GM18873 (cell line): ENCODE data around the gene LIMS2.

Experiments used
- ATAC-seq: cut with Tn5 transposase; IDR thresholded peaks from one replicate; pipeline ENCODE4 v1.9.1; 2021; ENCODE audit warnings: mild to moderate bottlenecking, moderate library complexity, moderate number of reproducible peaks; ENCODE audit not compliant: unreplicated experiment, low FRiP score

Gene LIMS2

DNA sequence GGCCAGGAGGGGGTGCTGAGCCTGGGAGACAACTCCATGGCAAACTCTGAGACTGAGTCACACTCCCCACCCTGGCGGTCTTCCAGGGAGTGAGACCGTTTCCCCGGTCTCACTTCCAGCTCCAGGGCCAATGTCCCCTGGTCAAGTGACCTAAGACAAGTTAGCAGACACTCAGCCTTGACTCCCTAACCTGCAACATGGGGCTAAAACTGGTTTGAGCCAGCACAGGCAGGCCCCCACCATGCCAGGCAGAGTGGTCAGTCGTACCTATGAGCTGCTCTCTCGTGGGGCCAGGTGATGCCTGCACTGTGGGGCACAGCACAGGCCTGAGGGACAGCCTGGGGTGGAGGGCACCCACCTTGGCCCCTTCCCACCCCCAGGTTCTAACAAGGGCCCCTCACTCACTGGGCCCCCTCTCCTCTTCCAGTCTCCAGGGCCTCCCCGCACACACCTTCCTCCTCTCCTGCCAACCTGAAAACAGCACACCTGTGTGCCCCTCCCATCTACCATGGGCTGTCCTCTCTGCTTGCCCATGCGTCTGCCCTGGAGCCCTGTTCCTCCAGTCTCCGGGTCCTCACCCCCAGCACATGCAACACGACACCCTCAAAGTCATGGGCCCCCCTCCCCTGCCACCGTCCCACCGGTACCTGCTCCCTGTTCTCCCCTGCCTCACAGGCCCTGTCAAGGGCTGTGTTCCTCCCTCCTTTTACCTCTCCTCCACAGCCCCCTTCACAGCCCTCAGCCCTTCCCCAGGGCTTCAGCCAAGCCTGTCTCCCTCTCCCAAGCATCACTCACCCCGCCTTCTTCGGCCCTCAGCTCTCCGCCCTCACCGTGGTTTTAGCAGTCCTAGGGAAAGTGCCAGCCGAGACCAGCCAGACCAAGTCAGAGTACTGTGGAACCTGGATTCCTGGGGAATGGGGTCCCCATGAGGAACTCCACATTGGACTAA lies 27.8 kb downstream of the LIMS2 start:
- ATAC-seq = no peak

DNA sequence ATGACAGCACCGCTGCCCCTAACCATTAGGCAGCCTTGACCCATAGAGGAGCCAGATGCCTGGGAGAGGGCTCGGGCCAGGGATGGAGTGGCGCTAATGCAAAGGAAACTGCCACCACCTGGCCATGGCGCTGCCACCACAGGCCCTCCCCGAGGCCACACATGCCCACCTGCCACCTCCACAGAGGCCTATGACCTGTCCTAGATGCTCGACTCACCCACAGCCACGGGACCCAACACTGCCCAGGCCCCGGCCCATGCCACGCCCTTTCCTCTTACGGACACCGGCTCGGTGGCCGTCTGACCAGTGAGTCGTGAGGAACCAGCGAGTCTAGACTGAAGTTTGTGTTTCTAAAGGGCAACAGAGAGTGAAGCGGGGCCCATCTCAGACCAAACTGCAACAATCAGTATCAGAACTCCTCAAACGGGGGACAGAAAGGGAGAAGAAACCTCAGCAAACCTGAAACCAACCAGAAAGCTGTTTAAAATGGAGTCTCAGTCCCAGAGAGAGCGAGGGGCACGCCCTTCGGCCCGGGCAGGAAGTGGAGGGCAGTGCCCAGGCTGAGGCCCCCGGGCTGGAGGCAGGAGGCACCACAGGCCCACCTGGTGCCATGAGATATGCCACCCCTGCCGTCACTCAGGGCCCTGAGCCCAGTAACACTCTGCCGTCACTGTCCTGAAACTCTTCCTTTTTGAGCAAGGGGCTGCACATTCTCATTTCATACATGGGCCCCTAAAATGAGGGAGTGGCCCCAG lies 28.7 kb downstream of the LIMS2 start:
- ATAC-seq = no peak

DNA sequence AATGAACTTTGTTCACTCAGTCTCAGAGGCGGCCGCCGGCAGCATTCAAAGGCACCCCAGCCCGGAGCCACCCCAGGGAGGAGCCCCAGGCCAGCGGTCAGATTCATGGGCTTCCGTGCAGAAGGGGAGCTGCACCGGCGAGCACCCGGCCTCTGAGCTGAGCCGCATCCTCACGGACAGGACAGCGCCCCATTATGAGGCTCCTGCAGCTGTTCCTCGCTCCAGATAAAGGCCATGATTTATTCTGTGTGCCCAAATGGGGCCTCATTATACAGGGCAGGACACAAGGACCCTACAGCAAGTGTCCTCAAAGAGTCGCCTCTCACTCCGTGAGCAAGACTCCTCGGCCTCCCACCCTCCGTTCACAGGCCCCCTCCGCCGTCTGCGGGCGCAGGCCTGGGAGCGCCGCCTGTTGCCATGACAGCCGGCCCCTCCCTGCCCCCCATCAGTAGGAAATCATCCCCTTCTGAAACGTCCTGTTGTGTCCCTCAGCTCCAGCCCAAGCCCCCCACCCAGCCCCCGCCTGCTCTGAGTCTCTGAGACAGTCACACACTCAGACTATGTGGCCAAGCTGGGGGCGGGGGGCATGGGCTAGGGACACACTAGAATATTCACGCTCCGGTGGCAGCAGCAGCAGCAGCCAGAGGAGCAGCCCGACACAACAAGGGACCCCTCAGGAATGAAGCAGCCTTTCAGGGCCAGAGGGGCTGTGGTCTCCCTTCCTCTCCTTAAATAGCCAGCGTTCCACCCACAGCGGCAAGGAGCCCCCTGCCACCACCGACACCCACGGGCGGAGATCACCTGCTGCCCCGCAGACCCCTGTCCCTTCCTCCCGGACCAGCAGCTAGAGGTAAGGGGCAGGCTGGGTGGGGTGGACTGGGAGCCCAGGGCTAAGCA lies 29.7 kb downstream of the LIMS2 start, which contains the start of gene GPR17:
Gene GPR17 (plus strand): TSS at position 759 of the 897 bp plus-strand sequence. CDS start 4,583 bp downstream, outside the sequence.
- no peak for ATAC-seq

DNA sequence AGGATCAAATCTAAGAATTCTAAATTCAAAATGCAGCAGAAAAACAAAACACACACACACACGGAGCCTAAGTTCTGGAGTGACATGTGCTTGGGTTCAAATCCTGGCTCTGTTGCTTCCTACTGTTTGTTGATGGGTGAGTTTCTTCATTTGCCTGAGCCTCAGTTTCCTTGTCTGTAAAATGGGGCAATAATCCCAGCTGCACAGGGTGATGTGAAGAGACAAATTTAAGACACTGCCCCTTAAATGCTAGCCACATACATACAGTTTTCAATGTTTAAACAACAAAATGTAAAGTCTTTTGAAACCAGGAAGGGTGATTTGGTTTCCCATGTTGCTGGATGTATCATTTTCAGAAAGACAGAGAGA lies 30.3 kb downstream of the LIMS2 start:
- ATAC-seq = no peak

DNA sequence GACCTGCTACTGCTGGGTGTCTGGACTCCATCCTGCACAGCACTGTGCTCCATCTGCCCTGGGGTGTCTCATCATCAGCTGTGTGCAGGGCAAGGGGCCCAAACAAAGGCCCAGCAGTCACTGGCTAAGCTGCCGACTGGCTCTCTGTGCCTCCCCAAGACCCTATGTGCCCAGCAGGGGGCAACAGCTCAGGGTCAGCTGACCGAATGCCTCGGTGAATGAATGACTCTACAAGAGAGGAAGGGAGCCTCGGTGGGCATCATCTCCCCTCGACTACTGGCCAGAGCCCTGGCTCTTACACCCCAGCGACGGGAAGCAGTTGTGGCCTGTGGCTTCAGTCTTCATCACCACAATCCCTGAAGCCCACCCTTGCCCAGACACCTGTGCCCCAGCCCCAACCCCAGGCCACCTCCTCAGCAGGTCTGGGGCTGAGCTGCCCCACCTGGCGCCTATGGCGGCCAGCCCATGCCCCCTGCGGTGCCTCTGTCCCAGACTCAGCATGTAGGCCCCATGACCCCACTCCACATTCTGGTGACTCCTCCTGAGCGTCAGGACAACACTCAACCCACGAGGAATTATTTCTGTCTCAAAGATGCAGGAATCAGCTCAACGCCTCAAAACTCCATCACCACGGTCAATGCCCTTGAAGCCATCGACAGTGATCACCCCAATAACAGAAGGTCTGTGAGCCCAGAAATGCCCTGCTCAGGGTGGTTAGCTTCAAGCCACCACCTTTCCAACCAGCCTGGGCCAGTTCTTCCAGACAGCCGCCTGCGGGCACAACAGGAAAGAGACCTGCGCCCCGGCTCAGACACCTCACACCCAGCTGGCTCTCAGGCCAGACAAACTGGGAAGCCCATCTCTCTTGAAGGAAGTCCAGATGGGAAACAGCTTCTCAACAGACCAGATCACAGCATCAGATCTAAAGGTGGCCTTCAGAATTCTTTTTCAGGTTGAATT lies 31.0 kb downstream of the LIMS2 start:
- no peak for ATAC-seq

DNA sequence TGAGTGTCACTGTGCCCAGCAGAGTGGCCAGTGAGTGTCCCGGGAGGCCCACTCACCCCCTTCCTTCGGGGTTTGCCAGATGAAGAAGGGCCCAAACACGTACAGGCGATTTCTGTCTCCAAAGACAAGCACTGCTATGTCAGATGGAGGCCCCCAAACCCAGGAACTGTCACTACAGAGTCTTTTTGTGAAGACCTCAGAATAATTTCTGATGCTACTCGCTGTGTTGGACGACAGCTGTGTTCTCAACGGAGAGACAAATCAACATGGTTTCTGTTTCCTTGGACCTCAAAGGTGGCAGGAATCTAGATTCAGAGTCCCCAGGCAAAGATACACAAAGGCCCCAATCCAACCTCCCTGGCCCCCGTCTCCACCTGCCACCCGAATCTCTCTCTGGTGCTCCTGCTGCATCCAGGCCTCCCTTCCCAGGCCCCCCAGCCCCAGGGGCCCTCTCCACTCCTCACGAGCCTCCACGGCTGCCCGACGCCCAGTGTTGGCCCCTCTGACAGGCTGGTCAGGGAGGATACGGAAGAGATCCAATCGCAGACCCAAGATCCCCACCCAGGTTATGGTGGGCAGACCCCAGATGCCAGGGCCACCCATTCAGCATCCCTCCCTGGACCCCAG lies 31.8 kb downstream of the LIMS2 start:
- ATAC-seq = no peak

DNA sequence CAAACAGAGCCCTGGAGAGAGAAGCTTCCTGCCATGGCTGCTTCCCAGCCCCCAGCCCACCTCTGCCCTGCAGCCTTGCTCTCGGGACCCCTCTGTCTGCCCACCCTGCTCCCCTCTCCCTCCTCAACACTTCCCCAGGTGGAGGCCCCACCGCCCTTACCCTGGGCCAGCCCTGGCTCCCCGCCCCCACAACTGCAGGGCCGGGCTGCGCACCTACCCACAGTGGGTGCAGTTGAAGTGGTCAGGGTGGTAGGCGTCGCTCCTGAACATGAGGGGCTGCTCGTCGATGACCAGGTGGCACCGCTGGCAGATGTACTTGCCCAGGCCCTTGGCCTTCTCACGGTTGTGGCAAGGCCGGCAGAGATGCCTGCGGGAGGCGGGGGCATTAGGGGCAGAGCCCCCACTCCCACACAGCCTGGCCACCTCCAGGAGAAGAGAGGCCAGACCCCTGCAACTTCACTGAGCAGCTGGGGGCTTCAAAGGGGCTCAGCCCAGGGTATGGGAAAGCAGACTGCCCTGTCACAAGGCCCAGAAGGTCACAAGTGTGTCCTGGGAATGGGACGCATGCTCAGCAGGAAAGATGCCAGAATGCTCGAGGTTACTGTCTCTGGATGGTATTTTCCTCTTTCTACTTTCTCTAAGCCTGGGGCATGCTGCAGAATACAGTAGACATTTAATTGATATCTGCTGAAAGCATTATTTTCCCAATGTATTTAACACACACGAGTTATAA lies 32.5 kb downstream of the LIMS2 start:
- ATAC-seq = no peak

DNA sequence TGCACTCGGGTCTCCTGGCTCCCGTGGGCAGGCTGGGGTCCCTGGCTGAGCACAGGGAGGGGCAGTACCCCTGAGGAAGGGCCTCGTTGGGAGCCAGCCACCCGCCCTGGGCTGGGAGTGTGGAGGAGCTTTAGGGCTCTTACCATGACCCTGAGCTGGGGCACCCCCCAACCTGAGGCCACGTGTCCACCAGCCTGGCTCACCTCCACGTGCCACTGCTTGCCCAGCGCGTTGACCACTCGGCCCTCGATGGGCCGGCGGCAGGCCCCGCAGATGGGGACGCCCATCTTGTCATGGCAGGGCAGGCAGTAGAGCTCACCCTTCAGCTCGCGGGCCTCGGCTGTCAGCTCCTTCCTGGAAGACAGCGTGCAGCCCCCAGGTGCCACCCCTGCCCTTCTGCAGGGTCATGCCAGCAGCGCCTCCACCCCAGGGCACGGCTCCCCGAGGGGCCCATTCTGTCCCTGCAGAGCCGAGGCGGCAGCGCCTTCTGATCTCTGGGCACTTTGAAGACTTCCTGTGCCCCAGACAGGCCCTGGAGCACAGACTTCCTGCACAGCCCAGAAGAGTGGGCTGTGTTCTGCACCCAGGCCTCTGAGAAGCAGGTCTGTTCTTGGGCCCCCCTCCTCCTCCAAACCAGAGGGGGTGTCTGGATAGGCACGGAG lies 33.4 kb downstream of the LIMS2 start:
- no peak for ATAC-seq

DNA sequence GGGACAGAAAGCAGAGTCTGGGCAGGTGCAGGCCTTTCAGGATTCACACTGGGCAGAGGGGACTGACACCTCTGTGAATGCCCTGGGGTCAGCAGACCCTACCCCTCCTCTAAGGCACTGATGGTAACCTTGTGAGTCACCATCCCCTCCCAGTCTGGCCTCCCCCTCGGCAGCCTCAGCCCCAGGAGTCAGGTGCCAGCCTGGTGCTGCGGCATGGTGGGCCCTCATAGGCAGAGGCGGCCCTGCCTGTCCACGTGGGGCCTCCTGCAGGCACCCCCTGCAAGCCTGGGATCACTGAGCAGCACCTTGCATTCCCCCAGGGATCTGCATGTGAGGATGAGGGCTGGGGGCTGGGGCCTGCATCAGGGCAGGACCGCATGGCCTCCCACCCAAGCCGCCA lies 34.2 kb downstream of the LIMS2 start:
- no peak for ATAC-seq

DNA sequence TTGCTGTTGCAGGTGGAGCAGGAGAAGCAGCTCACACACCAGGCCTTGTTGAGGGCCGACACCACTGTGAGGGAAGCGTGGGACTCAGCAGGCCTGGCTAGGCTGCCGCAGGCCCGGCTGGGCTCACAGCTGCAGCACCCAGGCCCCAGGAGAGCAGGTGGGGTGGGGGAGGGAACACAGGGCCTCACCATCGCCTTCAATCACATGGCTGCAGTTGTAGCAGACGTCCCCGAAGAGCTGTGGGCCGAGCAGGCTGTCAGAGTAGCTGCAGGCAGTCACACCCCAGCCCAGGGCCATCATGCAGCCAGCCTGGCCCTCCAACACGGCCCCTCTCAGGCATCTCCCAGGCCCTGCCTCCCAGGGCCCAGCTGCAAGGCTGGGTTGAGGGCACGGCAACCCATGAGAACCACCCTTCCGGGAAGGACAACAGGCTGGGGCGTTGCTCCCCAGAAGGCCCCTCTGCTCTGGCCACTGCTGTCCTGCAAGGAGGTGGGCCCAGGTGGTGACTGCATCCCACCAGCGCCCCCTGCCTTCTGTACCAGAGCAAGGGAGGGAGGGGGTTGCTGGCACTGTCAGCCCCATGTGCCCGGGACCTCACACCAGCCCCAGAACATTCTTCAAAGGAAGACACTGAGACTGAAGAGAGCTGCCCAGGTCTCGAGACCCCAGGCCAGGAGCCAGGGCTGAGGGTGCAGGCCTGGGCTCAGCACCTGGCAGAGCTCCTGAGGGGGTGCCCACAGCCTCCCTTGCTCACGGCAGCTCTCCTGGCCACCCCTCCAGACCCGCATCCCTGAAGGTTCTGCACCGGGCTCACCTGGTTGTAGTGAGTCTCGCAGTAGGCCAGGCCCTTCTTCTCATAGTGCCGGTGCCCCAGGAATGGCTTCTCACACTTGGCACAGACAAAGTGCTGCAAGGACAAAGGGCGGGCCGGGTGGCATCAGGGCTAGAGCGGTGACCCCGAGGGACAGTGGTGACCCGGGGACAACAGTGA lies 35.0 kb downstream of the LIMS2 start:
- no peak for ATAC-seq

DNA sequence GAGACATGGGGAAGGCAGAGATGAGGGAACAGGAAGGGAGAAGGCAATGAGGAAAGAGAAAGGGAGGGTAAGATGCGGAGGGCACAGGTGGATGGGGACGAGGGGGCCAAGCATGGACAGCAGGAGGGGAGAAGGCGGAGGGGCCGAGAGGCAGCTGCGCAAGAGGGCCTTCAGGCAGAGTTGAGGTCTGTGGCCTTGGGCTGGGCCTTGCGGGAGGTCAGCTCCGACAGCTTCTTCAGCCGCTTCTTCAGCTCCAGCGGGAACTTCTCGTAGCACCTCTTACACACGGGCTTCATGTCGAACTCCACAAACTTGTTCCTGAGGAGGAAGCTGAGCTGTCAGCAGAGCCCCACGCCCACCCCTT lies 36.2 kb downstream of the LIMS2 start:
- ATAC-seq = no peak

DNA sequence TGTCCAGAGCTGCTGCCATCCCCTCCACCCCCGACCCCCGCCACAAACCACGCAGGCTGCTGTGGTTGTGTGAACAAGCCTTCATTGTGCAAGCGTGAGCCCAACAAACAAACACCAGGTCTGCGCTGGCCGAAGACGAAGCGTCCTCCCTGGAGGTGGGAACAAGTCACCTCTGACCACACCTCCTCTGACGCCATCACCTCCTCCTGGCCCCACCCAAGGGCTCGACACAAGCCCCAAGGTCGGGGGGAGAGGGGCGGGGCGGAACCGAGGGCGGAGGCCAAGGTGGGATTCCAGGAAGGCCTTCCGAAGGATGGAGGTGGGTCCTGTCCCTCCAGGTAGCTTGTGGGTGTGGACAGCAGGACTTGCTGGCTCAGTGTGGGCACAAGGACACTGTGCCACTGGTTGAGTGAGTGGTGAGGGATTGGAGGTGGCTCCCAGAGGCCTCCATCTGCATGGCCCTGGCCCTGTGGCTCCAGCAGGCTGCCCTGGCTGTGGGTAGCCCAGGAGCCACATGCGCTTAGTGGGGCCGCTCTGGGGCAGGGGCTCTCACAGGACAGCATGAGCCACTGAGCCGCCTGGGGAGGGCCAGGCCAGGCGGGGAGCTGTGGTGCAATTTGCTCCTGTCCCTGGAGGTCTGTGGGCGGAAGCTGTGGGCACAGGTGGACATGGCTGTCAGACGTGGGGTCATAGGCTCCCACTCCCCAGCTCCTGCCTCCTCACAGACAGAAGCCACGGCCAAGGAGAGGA lies 36.8 kb downstream of the LIMS2 start:
- no peak for ATAC-seq

DNA sequence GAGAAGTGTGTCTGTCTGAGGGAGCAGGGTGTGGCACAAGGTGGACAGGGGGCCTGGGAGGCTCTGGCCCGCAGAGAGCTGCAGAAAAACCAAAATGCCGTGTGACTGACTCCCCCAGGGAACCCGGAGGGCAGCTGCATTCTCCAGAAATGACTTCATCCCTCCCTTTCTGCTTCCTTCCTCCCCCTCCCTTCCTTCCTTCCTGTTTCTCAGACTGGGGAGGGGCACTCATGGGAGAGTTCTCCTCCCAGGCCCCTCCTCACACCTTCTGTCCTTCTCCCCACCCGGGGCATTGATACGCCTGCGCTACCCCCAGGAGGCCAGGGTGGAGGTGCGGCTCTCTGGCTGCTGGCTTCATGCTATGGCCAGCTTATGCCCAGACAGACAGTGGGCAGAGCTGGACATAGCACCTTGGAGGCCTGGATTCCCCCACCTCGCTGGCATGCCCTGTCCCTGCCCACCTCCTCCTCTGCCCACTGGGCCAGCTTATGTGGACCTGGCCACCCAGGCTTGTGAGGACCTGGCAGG lies 37.5 kb downstream of the LIMS2 start:
- ATAC-seq = no peak

DNA sequence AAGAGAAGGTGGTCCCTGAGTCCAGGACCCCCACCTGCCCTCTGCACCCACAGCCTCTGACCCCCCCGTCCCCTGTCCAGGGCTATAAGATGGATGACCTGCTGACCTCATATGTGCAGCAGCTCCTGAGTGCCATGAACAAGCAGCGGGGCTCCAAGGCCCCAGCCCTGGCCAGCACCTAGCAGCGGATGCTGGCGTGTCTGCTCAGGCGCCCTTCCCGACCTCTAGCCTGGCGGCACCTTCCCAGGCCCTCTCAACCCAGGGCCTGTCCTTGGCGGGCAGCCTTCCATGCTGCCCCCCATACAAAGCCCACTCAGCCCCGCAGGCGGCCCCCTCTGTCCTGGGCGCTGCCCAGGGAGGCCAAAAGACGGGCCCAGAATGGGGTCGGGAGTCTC lies 38.1 kb downstream of the LIMS2 start:
- no peak for ATAC-seq

DNA sequence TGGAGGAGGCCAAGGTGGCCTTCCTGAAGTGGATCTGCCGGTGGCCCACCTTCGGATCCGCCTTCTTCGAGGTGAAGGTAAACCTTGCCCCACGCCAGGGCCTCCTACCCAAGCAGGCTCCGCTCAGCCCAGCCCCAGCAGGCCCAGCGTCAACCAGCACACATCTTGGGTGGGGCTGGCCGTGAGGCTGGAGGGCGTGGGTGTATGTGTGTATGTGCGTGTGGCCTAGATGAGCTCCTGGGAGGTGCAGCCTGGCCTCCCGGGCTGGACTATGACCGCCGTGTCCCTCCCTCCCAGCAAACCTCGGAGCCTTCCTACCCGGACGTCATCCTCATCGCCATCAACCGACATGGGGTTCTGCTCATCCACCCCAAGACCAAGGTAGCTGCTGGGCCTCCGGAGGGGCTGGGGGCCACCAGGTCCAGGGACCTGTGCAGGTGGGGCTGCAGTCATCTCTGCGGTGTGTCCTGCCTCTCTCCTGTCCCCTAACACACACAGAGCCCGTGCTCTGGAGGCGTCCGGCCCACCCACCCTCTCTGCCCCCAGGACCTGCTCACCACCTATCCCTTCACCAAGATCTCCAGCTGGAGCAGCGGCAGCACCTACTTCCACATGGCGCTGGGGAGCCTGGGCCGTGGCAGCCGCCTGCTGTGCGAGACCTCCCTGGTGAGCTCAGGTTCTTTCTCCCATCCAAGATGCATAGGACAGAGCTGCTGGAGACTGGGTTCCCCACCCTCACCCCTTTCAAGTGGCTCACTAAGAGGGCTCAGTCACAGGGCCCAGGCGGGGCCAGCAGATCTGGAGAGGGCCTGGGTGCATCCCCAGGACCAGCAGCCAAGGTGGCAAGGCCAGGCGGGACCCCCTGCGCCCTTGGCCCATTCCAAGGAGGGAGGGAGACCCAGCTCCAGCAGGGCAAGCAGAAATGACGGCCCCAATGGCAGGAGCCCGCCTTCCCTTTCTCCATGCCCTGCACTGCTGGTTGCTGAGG lies 38.8 kb downstream of the LIMS2 start:
- no peak for ATAC-seq
